Naive thymus-derived CD8-positive, alpha-beta T cell (primary cell): Measurements from ENCODE around the gene CDCA4. TPM values are rescaled to one million over a fixed set of nuclear protein-coding genes. Genes with fewer than 3 reads are reported as not detected.
A peak's percentile ranks its signal among the peaks of the same experiment; 100 is the strongest.

Experiments
- ATAC-seq, 2 donors: fragments of 150-1000 bp; cut with Tn5 transposase in 1 of 2; sonication (Bioruptor Pico), chemical (Tn5 transposase) in 1 of 2; 1 replicate in 1 of 2; 2 replicates in 1 of 2; pipeline ENCODE4 v1.10.0; 2021; ENCODE audit warnings: mild to moderate bottlenecking in 2 of 2, moderate library complexity in 2 of 2
- POLR2A ChIA-PET: fragments of 350-600 bp; sonication (Branson Sonifier 250); formaldehyde crosslinking; loops from one replicate; lab custom pipeline; 2021; ENCODE audit warnings: antibody characterized with exemption; lab: Charles Lee
- DNase-seq, 10 donors: peaks; one replicate each; pipeline versions ENCODE4 v3.0.0 to v3.0.0-alpha.2; 2020 to 2022
- H3K27ac Mint-ChIP-seq, 10 donors: one replicate each; pipeline ENCODE4 v1.8.0; 2020 to 2022; ENCODE audit warnings: mild to moderate bottlenecking in 10 of 10, mixed read lengths in 10 of 10, moderate library complexity in 4 of 10, inconsistent platforms in 1 of 10
- H3K27me3 Mint-ChIP-seq, 5 donors: one replicate each; pipeline ENCODE4 v1.8.0; 2021 to 2022; ENCODE audit warnings: mixed read lengths in 5 of 5
- H3K36me3 Mint-ChIP-seq, 3 donors: one replicate each; pipeline ENCODE4 v1.8.0; 2020 to 2022; ENCODE audit warnings: mixed read lengths in 3 of 3, mild to moderate bottlenecking in 2 of 3, inconsistent platforms in 1 of 3
- H3K4me1 Mint-ChIP-seq, 4 donors: one replicate each; pipeline ENCODE4 v1.8.0; 2021 to 2022; ENCODE audit warnings: mixed read lengths in 4 of 4
- H3K4me3 Mint-ChIP-seq, 10 donors: one replicate each; pipeline ENCODE4 v1.8.0; 2020 to 2022; ENCODE audit warnings: mild to moderate bottlenecking in 10 of 10, mixed read lengths in 10 of 10, moderate library complexity in 6 of 10, inconsistent platforms in 1 of 10
- H3K9me3 Mint-ChIP-seq, 9 donors: one replicate each; pipeline ENCODE4 v1.8.0; 2020 to 2022; ENCODE audit warnings: mixed read lengths in 9 of 9, mild to moderate bottlenecking in 3 of 9, inconsistent platforms in 1 of 9, moderate library complexity in 1 of 9
- polyA plus RNA-seq, 3 donors: library from polyadenylated mRNA; unstranded; fragments of 300-500 nt; fragmentation: Illumina TruSeq; gene quantifications; one replicate each; pipeline ENCODE4 v1.2.3, GENCODE V29; 2021
- total RNA-seq, 8 experiments: library from RNA in 2 of 8; stranded (reverse) in 2 of 8; gene quantifications; one replicate each; pipeline ENCODE4 v1.2.3 and lab custom pipeline; 2021 to 2026

Gene CDCA4
- total and polyA plus RNA-seq, 5 experiments from 2014 or later = 8.2 to 12.4 (median 11.3) TPM

DNA sequence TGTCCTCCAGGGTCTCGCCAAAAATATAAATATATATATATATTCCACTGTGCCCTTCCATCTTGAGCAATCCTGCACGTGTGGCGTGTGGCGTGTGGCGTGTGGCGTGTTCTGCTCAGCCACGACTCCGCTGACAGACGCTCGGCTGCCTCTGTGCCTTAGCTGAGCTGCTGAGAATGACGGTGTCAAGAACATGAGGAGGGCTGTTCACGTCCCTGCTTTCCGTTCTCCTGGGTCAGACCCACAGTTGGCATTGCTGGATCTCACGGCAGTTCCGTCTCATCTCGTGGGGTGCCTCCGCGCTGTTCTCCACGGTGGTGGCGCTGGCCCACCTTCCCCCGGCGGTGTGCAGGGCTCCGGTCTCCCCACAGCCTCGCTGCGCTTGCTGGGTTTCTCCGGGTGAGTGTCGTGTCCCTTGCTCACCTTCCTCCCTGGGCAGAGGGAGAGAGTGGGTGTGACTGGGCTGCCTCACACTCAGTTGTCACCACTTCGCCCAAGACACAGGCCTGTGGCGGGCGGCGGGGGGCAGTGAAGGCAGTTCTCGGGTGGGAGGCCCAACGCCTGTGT, 34.9 kb upstream of the CDCA4 start:
- peaks cover 3 to 72% (median 17%) of the 10 kb centered on the region in 3 donors for H3K36me3 Mint-ChIP-seq
- no peaks in the 10 kb centered on the region for H3K9me3 Mint-ChIP-seq
- peaks cover 18 to 39% (median 39%) of the 10 kb centered on the region in 4 donors for H3K4me1 Mint-ChIP-seq
- ATAC-seq = no peak
- peak in 1 of 10 donors; percentile 50 for DNase-seq
- H3K4me3 Mint-ChIP-seq = no peak overlapping the region
- H3K27me3 Mint-ChIP-seq = no peaks in the 10 kb centered on the region
- peak overlapping the region in 6 of 10 donors; percentile 15 to 88 (median 60) for H3K27ac Mint-ChIP-seq
- POLR2A ChIA-PET = interaction anchor here (0.9 to 1.8 kb wide), 3 partner anchors 9 to 434 kb away, joined by 3 to 5 read pairs (median 4); partner anchors contain the start of gene GPR132

DNA sequence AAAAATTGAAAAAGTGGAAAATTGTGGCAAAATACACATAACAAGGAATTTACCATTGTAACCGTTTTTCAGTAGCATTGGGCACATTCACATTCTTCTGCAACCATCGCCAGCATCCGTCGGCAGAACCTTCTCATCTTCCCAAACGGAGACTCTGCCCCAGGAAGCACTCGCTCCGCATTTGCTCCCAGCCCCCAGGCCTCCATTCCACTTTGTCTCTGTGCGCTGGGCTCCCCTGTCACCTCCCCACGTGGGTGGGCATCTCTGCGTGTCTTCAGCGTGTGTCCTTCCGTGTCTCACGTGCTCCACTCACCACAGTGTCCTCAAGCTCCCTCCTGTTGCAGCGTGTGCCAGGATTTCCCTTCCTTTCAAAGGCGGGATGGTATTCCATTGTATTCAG, 34.5 kb upstream of the CDCA4 start:
- Mint-ChIP-seq H3K4me3 (no peak overlapping the region), H3K27ac (peak overlapping the region in 7 of 10 donors; percentile 29 to 88 (median 67)), H3K4me1 (peaks cover 17 to 37% (median 34%) of the 10 kb centered on the region in 4 donors), H3K36me3 (peaks cover 3 to 77% (median 17%) of the 10 kb centered on the region in 3 donors), H3K9me3 (no peaks in the 10 kb centered on the region), H3K27me3 (no peaks in the 10 kb centered on the region)
- DNase-seq (peak in 1 of 10 donors; percentile 34), ATAC-seq (no peak)
- POLR2A ChIA-PET = interaction anchor here (1.7 kb wide), 1 partner anchor 31 kb away, joined by 5 read pairs; no protein-coding TSS in a partner anchor

DNA sequence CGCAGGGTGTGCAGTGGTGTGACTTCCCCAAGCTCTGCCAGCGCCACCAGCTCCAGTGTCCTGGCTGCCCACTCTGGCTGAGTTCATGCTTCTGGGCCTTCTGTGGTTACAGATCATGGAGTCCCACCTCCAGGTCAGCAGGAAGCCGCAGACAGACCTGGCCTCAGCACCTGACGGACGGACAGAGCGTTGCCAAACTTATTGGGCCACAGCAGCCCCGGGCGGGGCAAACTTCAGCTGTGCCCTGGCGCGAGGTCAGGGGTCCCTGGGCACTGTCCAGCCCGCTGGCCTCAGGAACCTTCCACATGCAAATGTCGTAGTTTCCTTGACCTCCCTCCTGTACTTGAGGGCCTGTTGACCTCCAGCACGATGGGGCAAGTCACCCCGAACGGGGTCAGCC, 33.1 kb upstream of the CDCA4 start:
- Mint-ChIP-seq H3K27ac (peak overlapping the region in 7 of 10 donors; percentile 33 to 81 (median 69)), H3K27me3 (no peaks in the 10 kb centered on the region), H3K36me3 (peaks cover 3 to 77% (median 17%) of the 10 kb centered on the region in 3 donors), H3K4me1 (peaks cover 11 to 25% (median 21%) of the 10 kb centered on the region in 4 donors), H3K4me3 (no peak overlapping the region), H3K9me3 (no peaks in the 10 kb centered on the region)
- ATAC-seq (no peak), DNase-seq (peak in 1 of 10 donors; percentile 55)
- POLR2A ChIA-PET = interaction anchor here (0.8 to 1.9 kb wide), 5 partner anchors 10 to 102 kb away, joined by 3 to 13 read pairs (median 5); partner anchors contain the start of gene GPR132

DNA sequence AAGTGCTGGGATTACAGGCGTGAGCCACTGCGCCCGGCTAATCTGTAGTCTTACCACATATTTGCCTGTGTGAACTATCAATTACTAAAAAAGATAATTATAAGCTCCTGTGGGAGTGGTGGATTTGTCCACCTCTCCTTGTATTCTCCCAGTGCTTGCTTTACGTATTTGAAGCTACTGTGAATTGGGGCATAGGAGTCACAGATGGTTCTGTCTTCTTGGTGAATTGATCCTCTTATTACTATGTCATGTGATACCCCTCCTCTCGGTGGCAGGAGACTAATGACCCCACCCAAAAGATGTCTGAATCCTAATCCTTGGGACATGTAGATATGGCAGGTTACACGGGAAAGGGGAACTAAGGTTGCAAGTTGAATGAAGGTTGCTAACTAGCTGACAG, 32.5 kb upstream of the CDCA4 start:
- DNase-seq (no peak), ATAC-seq (no peak)
- Mint-ChIP-seq H3K4me1 (peaks cover 9 to 20% (median 15%) of the 10 kb centered on the region in 4 donors), H3K36me3 (peaks cover 3 to 80% (median 18%) of the 10 kb centered on the region in 3 donors), H3K27ac (peak overlapping the region in 8 of 10 donors; percentile 15 to 81 (median 66)), H3K4me3 (no peak overlapping the region), H3K27me3 (no peaks in the 10 kb centered on the region), H3K9me3 (no peaks in the 10 kb centered on the region)
- POLR2A ChIA-PET = interaction anchor here (0.8 to 1.9 kb wide), 5 partner anchors 11 to 103 kb away, joined by 3 to 13 read pairs (median 5); partner anchors contain the start of gene GPR132

DNA sequence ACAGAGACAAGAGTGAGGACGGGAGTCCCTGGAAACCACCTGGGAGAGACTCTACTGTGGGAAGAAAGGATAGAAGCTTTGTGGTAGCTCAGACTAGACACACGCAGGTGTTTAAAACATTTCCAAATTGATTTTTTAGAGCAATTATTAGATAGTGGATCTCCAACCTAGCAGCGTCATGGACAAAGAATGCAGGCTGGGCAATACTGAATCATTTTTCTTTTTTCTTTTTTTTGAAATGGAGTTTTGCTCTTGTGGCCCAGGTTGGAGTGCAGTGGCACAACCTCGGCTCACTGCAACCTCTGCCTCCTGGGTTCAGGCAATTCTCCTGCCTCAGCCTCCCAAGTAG, 31.2 kb upstream of the CDCA4 start:
- no peaks in the 10 kb centered on the region for H3K9me3 Mint-ChIP-seq
- peaks cover 9 to 15% (median 11%) of the 10 kb centered on the region in 4 donors for H3K4me1 Mint-ChIP-seq
- peak overlapping the region in 4 of 10 donors; percentile 24 to 86 (median 64) for H3K27ac Mint-ChIP-seq
- H3K27me3 Mint-ChIP-seq = no peaks in the 10 kb centered on the region
- POLR2A ChIA-PET = no interaction called here
- H3K4me3 Mint-ChIP-seq = no peak overlapping the region
- no peak for ATAC-seq
- DNase-seq = no peak
- H3K36me3 Mint-ChIP-seq = peaks cover 3 to 74% (median 16%) of the 10 kb centered on the region in 3 donors

DNA sequence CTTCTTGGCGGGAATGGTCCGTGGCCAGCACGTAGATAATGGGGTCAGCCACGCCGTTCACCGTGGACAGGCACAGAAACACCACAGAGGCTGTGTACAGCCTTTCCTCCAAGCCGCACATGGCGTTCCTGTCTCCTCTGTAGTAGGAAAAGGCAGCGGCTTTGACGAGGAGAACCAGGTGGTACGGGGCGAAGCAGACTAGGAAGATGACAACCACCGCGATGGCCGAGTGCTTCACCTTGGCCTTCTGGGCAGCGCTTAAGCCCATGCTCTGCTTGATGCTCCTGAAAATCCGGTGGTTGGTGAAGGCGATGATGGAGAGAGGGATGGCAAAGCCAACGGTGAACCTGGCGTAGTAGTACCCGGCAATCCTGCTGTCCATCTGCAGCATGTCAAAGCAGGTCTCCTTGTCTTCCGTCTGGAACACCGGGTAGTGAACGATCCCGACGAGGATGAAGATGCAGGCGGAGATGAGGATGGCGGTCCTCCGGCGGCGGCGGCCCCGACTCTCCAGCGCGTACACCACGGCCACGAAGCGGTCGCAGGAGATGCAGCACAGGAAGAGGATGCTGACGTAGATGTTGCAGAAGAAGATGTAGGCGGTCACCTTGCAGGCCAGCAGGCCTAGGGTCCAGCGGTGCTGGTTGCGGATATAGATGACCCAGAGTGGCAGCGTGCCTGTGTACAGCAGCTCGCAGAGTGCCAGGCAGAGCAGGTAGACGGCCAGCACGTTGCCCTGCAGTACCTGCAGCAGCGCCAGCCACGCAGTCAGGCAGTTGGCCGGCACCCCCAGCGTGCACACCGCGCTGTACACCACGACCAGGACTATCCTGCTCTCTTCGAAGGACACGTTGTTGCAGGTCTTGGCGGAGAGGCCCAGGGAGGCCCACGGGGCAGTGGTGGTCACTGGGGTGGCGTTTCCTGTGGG, 30.6 kb upstream of the CDCA4 start:
- no peaks in the 10 kb centered on the region for H3K27me3 Mint-ChIP-seq
- H3K36me3 Mint-ChIP-seq = peaks cover 3 to 68% (median 12%) of the 10 kb centered on the region in 3 donors
- ATAC-seq = no peak
- DNase-seq = peak in 1 of 10 donors; percentile 45
- H3K4me3 Mint-ChIP-seq = peak overlapping the region in 2 of 10 donors; percentile 14 to 51
- H3K4me1 Mint-ChIP-seq = peaks cover 5 to 15% (median 10%) of the 10 kb centered on the region in 4 donors
- POLR2A ChIA-PET = no interaction called here
- no peaks in the 10 kb centered on the region for H3K9me3 Mint-ChIP-seq
- H3K27ac Mint-ChIP-seq = peak overlapping the region in 8 of 10 donors; percentile 22 to 86 (median 64)

DNA sequence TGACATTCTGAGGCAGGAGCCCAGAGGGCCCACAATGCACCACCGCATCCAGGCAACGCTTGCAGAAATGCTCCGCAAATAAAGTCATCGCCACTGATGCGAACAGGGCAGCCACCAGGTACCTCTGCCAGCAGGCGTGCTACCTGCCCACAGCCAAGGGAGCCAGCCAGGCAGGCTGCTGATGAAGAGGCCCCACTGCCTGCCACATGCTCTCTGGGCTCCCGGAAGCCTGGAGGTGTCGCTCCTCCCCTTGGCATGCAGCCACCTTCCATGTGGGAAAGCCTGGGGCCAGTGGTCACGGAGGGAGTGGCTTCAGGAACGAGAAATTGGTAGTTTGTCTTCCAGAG, 29.6 kb upstream of the CDCA4 start:
- H3K27ac Mint-ChIP-seq = no peak overlapping the region
- ATAC-seq (no peak), DNase-seq (peak in 1 of 10 donors; percentile 60)
- POLR2A ChIA-PET = no interaction called here
- H3K4me3 Mint-ChIP-seq = no peak overlapping the region
- H3K36me3 Mint-ChIP-seq = peaks cover 3 to 60% (median 12%) of the 10 kb centered on the region in 3 donors
- no peaks in the 10 kb centered on the region for H3K27me3 Mint-ChIP-seq
- H3K4me1 Mint-ChIP-seq = peaks cover 9 to 20% (median 14%) of the 10 kb centered on the region in 4 donors
- H3K9me3 Mint-ChIP-seq = no peaks in the 10 kb centered on the region

DNA sequence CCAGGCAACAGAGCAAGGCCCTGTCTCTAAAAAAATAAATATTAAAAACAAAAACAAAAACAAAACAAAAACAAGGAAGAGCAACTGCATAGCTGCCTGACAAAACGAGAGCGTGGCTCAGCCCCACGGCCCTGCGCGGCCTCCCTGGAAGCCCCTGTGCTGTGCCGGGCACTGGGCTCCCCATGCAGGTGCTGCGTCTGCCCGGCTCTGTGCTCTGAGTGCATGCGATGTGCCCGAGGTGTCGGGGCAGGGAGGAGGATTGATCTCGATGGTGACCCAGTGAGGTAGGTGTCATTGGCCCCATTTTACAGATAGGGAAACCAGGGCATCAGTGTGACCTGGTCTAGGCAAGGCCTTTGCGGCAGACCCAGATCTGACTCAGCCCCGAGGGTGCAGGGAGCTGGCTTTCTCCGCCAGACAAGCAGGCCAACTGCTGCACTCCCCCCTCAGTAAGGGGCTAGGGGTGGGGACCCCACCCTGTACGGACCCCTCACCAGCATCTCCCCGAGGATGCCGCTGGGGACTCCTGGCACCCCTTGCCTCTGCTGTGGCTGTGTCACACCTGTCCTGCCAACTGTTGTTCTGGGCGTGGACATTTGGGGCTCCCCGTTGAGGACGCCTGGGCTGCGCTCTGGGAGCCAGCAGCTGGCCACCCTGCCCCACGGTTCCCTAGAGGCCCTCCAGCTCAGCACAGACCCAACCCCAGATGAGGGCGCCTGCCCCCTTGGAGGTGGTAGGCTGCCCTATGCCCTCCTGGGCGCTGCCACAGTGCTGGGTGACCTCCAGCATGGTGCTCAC, 29.1 kb upstream of the CDCA4 start:
- H3K27ac Mint-ChIP-seq = no peak overlapping the region

DNA sequence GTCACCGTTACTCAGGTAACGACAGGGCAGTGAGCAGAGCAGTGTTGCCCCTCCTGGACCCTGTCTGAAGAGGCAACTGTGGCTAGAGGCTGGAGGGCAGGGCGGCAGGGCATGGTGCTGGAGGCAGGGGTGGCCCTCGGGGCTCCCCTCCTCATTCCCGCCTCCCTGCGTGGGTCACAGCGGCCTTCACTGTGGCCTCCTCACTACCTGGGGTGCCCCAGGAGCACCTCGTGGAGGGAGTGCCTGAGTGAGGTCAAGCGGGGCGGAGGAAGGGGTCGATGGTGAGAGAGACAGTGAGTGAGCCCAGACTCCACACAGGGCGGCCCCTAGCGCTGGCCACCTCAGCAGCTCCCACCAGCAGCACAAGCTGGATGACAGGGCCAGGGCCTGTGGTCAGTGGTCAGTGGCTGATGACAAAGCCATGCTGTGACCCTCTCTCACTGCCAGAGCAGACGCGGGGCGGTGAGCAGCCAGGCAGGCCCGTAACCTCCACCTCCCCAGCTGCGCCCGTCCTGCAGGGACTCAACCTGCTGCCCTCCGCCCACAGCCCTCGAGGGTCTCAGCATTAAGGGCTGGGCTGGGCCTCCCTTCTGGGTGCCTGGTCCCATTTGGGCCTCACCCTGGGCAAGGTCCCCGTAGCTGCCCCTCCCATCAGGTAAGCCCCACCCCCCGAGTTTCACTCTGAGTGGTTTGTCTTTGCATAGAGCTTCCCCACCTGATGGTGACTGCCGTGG, 26.6 kb upstream of the CDCA4 start:
- POLR2A ChIA-PET = interaction anchor here (0.6 to 2.6 kb wide), 4 partner anchors 25 to 74 kb away, joined by 3 to 19 read pairs (median 6); no protein-coding TSS in a partner anchor
- DNase-seq = peak in 1 of 10 donors; percentile 63
- no peak overlapping the region for H3K4me3 Mint-ChIP-seq
- ATAC-seq = no peak
- H3K27me3 Mint-ChIP-seq = no peaks in the 10 kb centered on the region
- H3K4me1 Mint-ChIP-seq = peaks cover 11 to 30% (median 15%) of the 10 kb centered on the region in 4 donors
- H3K9me3 Mint-ChIP-seq = no peaks in the 10 kb centered on the region
- H3K36me3 Mint-ChIP-seq = peaks cover 0 to 34% (median 12%) of the 10 kb centered on the region in 3 donors
- H3K27ac Mint-ChIP-seq = peak overlapping the region in 7 of 10 donors; percentile 19 to 85 (median 64)

More for the DNA sequence above, 29.1 kb upstream of the CDCA4 start:
- DNase-seq (peak in 1 of 10 donors; percentile 44), ATAC-seq (no peak)
- H3K36me3 Mint-ChIP-seq = peaks cover 3 to 55% (median 12%) of the 10 kb centered on the region in 3 donors
- H3K4me3 Mint-ChIP-seq = no peak overlapping the region
- H3K4me1 Mint-ChIP-seq = peaks cover 8 to 24% (median 15%) of the 10 kb centered on the region in 4 donors
- H3K9me3 Mint-ChIP-seq = no peaks in the 10 kb centered on the region
- no peaks in the 10 kb centered on the region for H3K27me3 Mint-ChIP-seq
- POLR2A ChIA-PET = interaction anchor here (0.7 kb wide), 1 partner anchor 15 kb away, joined by 3 read pairs; the partner anchor contains the start of gene GPR132

DNA sequence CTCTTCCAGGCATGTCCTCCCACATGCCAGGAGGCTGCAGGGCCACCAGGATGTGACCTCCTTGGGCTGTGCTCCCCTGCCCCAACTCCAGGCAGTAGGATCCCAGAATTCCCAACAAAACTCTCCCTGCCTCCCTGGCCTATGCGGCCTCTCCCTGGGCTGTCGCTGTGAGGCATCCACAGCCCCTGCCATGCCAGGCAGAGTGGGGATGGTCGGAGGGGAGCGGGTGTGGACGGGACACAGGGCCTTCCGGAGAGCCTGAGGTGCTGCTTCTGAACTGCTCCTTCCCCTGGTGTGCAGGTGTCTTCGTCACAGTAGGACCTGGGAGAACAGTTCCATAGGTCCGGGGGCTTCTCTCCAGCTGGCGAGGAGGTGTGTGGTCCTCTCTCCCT, 26.0 kb upstream of the CDCA4 start:
- DNase-seq (peak in 1 of 10 donors; percentile 53), ATAC-seq (no peak)
- H3K9me3 Mint-ChIP-seq = no peaks in the 10 kb centered on the region
- no peak overlapping the region for H3K4me3 Mint-ChIP-seq
- POLR2A ChIA-PET = interaction anchor here (1.3 to 3.2 kb wide), 7 partner anchors 12 to 73 kb away, joined by 3 to 19 read pairs (median 10); partner anchors contain the start of genes CLBA1 and GPR132
- H3K36me3 Mint-ChIP-seq = peaks cover 0 to 33% (median 11%) of the 10 kb centered on the region in 3 donors
- H3K27ac Mint-ChIP-seq = peak overlapping the region in 6 of 10 donors; percentile 19 to 85 (median 62)
- H3K4me1 Mint-ChIP-seq = peaks cover 11 to 28% (median 15%) of the 10 kb centered on the region in 4 donors
- H3K27me3 Mint-ChIP-seq = no peaks in the 10 kb centered on the region
